OCI-LY1 (cell line): ENCODE results near the gene SRMS.

ENCODE experiments used
- H2AFZ ChIP-seq: fragments of 200-600 bp; sonication (generic), shearing (Covaris generic); 2 replicates; pipeline ENCODE4 v1.6.0; 2014; ENCODE audit warnings: antibody characterized with exemption, mild to moderate bottlenecking, low read length
- H3F3A ChIP-seq: fragments of 200-600 bp; sonication (generic), shearing (Covaris generic); 2 replicates; pipeline ENCODE4 v1.6.0; 2014; ENCODE audit warnings: mild to moderate bottlenecking, antibody characterized with exemption, low read length, moderate library complexity; ENCODE audit not compliant: insufficient read depth
- H3K27ac ChIP-seq: fragments of 200-600 bp; sonication (generic); 2 replicates; pipeline ENCODE4 v1.5.1; 2014; ENCODE audit warnings: low read length, mixed run types, mild to moderate bottlenecking, low read depth; ENCODE audit not compliant: poor library complexity, severe bottlenecking
- H3K27me3 ChIP-seq: fragments of 200-600 bp; sonication (generic); 2 replicates; pipeline ENCODE4 v1.6.0; 2014; ENCODE audit warnings: antibody characterized with exemption, mild to moderate bottlenecking, low read length, moderate library complexity; ENCODE audit not compliant: insufficient read depth
- H3K36me3 ChIP-seq: fragments of 200-600 bp; sonication (generic); 2 replicates; pipeline ENCODE4 v1.6.1; 2014; ENCODE audit warnings: mild to moderate bottlenecking, antibody characterized with exemption, low read length, moderate library complexity, mixed read lengths; ENCODE audit not compliant: insufficient read depth
- H3K4me1 ChIP-seq: fragments of 200-600 bp; sonication (generic); 2 replicates; pipeline ENCODE4 v1.5.1; 2014; ENCODE audit warnings: mild to moderate bottlenecking, low read length, moderate library complexity; ENCODE audit not compliant: insufficient read depth, severe bottlenecking
- H3K4me2 ChIP-seq: fragments of 200-600 bp; sonication (generic), shearing (Covaris generic); 2 replicates; pipeline ENCODE4 v1.6.1; 2014; ENCODE audit warnings: low read length
- H3K4me3 ChIP-seq: fragments of 200-600 bp; sonication (generic); 2 replicates; pipeline ENCODE4 v1.5.1; 2014; ENCODE audit warnings: low read length, low read depth, mild to moderate bottlenecking, mixed read lengths; ENCODE audit not compliant: poor library complexity, severe bottlenecking
- H3K79me2 ChIP-seq: fragments of 200-600 bp; shearing (Covaris generic); 2 replicates; pipeline ENCODE4 v1.6.1; 2016; ENCODE audit warnings: mixed run types, low read length, mixed read lengths; ENCODE audit not compliant: insufficient read depth
- H3K9ac ChIP-seq: fragments of 200-600 bp; sonication (generic), shearing (Covaris generic); 2 replicates; pipeline ENCODE4 v1.6.1; 2014; ENCODE audit warnings: mild to moderate bottlenecking, low read length, mixed read lengths
- H3K9me2 ChIP-seq: fragments of 200-600 bp; sonication (generic), shearing (Covaris generic); 2 replicates; pipeline ENCODE4 v1.6.1; 2014; ENCODE audit warnings: low read depth, mild to moderate bottlenecking, low read length, mixed read lengths
- H3K9me3 ChIP-seq: fragments of 200-600 bp; shearing (Covaris generic); 2 replicates; pipeline ENCODE4 v1.6.1; 2014; ENCODE audit warnings: low read length, mixed read lengths
- H4K20me1 ChIP-seq: fragments of 200-600 bp; sonication (generic), shearing (Covaris generic); 2 replicates; pipeline ENCODE4 v1.6.0; 2016; ENCODE audit warnings: mild to moderate bottlenecking, low read length; ENCODE audit not compliant: insufficient read depth
- EZH2 ChIP-seq: fragments of 200-600 bp; sonication (generic), shearing (Covaris generic); IDR thresholded peaks from 2 replicates; pipeline ENCODE4 v1.8.0; 2017; ENCODE audit warnings: borderline replicate concordance, mixed run types, mild to moderate bottlenecking, antibody characterized with exemption, low read length, moderate library complexity, mixed read lengths
- TF ChIP-seq, protein P1 (sequence below): fragments of 200-600 bp; sonication (generic), shearing (Covaris generic); IDR thresholded peaks from 2 replicates; pipeline ENCODE4 v1.5.1; 2017; ENCODE audit warnings: mild to moderate bottlenecking, antibody characterized with exemption, low read length, moderate library complexity, mixed read lengths

The SRMS gene

DNA sequence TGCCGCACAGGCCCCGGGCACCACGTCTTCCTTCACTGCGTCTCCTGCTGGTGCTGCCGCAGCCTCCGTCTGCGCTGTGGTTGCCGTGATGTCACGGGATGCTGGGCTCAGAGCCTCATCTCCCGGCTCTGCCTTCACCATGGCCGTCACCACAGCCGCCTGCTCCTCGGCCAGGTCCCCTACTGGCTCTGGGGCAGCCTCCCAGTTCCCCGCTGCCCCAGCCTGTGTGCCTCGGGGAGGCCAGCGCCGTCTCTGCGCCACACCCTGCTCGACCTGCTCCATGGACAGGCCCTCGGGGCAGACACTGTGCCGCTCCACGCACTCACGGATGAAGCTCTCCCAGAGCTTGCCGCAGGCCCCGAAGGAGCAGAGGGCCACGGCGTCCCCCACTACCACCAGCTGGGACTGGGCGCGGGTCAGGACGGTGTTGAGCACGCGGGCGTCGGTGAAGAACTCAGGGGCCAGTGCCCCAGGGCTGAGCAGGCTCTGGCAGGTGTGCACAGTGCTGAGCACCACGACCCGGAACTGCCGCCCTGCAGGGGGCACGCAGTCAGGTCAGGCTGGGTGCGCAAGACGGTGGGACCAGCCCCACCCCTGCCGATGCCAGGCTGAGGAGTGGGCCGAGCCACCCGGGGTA lies 18.3 kb upstream of the SRMS start:
- no peak for TF ChIP-seq EZH2
- TF ChIP-seq, protein P1, sequence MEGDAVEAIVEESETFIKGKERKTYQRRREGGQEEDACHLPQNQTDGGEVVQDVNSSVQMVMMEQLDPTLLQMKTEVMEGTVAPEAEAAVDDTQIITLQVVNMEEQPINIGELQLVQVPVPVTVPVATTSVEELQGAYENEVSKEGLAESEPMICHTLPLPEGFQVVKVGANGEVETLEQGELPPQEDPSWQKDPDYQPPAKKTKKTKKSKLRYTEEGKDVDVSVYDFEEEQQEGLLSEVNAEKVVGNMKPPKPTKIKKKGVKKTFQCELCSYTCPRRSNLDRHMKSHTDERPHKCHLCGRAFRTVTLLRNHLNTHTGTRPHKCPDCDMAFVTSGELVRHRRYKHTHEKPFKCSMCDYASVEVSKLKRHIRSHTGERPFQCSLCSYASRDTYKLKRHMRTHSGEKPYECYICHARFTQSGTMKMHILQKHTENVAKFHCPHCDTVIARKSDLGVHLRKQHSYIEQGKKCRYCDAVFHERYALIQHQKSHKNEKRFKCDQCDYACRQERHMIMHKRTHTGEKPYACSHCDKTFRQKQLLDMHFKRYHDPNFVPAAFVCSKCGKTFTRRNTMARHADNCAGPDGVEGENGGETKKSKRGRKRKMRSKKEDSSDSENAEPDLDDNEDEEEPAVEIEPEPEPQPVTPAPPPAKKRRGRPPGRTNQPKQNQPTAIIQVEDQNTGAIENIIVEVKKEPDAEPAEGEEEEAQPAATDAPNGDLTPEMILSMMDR = no peak
- no peak overlapping the region for H3K4me3 ChIP-seq
- no peak overlapping the region for H3K9ac ChIP-seq
- no peak overlapping the region for H3K4me2 ChIP-seq
- H3K4me1 ChIP-seq = no peaks in the 10 kb centered on the region
- H3K27ac ChIP-seq = no peak overlapping the region
- no peak overlapping the region for H2AFZ ChIP-seq
- H3F3A ChIP-seq = no peaks in the 10 kb centered on the region
- H3K27me3 ChIP-seq = peaks cover 13% of the 10 kb centered on the region; the same call in 1 of the 2 replicates
- H3K9me3 ChIP-seq = no peaks in the 10 kb centered on the region
- H3K36me3 ChIP-seq = no peaks in the 10 kb centered on the region
- H3K9me2 ChIP-seq = no peaks in the 10 kb centered on the region
- no peaks in the 10 kb centered on the region for H3K79me2 ChIP-seq
- no peaks in the 10 kb centered on the region for H4K20me1 ChIP-seq

DNA sequence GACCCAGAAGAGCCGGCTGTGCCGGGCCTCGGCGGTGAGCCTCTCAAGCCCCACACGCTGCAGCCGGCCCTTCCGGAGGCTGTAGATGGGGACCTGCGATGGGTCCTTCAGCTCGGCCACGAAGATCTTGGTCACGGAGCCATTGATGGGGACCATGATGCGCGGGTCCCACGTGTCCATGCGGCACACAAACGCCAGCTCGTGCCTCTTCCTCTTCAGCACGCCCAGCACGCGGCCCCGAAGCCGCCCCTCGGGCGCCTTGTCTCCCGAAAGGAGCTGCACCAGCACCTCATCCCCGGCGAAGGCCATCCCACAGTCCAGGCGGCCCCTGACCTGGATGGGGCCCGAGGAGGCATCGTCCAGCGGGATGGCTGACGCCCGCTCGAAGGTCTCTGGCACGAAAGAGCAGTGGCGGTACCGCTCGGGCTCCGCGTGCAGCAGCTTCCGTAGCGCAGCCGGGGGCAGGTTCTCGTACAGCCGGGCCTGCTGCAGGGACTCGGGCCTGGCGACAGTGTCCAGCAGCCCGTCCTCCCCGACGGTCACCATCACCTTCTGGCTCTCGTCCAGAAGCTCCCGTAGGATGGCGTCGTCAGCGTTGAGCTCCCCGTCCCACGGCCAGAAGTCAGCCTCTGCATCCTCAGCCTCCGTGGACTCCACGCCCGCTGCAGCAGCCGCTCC lies 17.6 kb upstream of the SRMS start:
- no peaks in the 10 kb centered on the region for H3K36me3 ChIP-seq
- no peaks in the 10 kb centered on the region for H3K4me1 ChIP-seq
- TF ChIP-seq, protein P1 = no peak
- no peak overlapping the region for H3K4me3 ChIP-seq
- H3K4me2 ChIP-seq = no peak overlapping the region
- H3K9me3 ChIP-seq = no peaks in the 10 kb centered on the region
- H3K27ac ChIP-seq = no peak overlapping the region
- H3K79me2 ChIP-seq = no peaks in the 10 kb centered on the region
- peaks cover 13% of the 10 kb centered on the region; the same call in 1 of the 2 replicates for H3K27me3 ChIP-seq
- H2AFZ ChIP-seq = no peak overlapping the region
- H3F3A ChIP-seq = no peaks in the 10 kb centered on the region
- no peaks in the 10 kb centered on the region for H3K9me2 ChIP-seq
- H4K20me1 ChIP-seq = no peaks in the 10 kb centered on the region
- no peak overlapping the region for H3K9ac ChIP-seq

DNA sequence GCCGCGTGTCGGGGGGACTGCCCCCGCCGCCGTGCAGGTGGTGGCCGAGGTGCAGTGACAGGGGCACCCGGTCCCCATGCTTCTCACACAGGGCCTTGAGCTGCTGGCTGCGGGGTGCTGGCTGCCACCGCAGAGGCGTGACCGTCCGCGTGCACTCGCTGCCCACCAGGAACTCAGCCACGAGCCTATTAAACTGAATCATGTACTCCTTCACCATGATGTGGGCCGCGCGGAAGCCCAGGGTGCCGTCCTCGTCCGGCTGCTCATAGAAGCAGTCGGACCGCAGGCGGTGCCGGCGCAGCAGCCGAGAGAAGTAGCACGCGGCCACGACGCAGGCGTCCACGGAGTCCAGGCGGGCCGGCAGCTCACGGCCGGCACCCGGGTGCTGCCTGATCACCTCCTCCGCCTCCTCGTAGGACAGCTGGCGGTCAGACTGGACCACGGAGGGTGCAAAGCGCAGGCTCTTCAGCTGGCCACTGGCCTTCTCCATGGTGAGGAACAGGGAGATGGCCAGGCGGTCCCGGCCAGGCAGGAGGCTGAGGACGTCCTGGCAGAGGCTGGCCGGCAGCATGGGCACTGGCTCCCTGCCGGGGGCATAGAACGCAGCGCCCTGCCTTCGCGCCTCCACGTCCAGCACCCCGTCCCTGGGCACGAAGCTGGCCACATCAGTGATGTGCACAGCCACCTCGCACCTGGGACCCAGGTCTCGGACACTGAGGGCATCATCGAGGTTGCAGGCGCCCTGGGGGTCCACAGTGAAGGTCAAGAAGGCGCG lies 16.7 kb upstream of the SRMS start:
- Histone ChIP-seq H3K9me3 (no peaks in the 10 kb centered on the region), H3K4me3 (no peak overlapping the region), H2AFZ (no peak overlapping the region), H3K27ac (no peak overlapping the region), H3K27me3 (peaks cover 13% of the 10 kb centered on the region; the same call in 1 of the 2 replicates), H3K4me1 (no peaks in the 10 kb centered on the region), H3K9ac (no peak overlapping the region), H4K20me1 (no peaks in the 10 kb centered on the region), H3K79me2 (no peaks in the 10 kb centered on the region), H3K4me2 (no peak overlapping the region), H3F3A (no peaks in the 10 kb centered on the region), H3K9me2 (no peaks in the 10 kb centered on the region), H3K36me3 (no peaks in the 10 kb centered on the region)
- TF ChIP-seq, protein P1 = no peak
- no peak for TF ChIP-seq EZH2
